Measurements from ENCODE around the gene MAPK12. TPM values are rescaled to one million over a fixed set of nuclear protein-coding genes. Genes with fewer than 3 reads are reported as not detected.
A peak's percentile ranks its signal among the peaks of the same experiment; 100 is the strongest.

Gene MAPK12
- total and polyA plus RNA-seq, 4 donors: 13.2 to 57.6 (median 25.4) TPM

DNA sequence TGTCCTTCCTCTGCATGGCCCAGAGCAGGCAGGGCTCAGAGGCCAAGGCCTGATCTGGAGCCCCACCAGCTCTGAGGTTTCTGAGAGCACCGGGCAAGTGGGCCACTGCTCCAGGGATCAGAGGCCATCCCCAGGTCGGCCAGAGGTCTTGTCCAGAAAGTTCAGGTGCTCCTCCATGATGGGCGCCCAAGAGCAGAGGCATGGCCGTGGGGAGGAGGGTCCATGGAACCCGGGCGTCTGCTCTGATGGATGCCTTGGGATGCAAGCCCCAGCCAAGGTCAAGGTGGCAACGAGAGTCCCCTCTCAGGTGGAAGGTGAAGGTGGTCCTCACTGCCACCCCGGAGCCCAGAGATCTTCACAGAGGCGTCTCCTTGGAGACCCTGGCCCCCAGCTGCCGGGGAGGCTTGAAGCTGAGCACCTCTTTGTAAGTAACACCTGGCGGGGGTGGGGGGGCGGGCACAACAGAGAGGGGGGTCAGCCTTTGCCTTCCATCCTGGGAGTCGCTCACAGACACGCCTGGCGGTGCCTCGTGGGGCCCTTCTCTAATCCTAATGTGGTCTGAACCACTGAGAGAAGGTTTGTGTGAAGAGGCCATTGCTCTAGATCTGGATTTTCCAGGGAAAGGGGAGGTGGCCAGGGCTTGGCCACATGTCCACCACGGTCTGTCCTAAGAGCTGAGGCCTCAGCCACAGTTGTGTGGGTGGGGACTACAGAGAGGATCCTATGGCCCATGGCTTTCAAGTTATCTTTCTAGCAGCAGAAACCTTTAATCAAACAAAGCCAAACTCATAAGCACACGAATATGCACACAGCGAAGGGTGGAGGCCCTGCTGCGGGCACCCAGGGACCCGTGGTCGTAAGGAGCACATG, 8.2 kb downstream of the MAPK12 start:
- Histone ChIP-seq H3K27ac (ENCODE audit: low read depth, low read length) (no peak overlapping the region), H3K36me3 (ENCODE audit: control insufficient read depth, insufficient read depth, low read length) (peaks cover 84% of the 10 kb centered on the region), H3K9me3 (ENCODE audit: control insufficient read depth, insufficient read depth, low read length) (no peaks in the 10 kb centered on the region), H3K27me3 (ENCODE audit: control insufficient read depth, insufficient read depth, low read length) (no peaks in the 10 kb centered on the region), H3K4me3 (ENCODE audit: low read depth, low read length) (no peak overlapping the region), H3K4me1 (ENCODE audit: control insufficient read depth, insufficient read depth, low read length) (peaks cover 36% of the 10 kb centered on the region)
- DNase-seq (ENCODE audit: low read depth in 4 of 6, low spot score in 6 of 6): no peak
- WGBS (ENCODE audit: insufficient coverage): 86% methylated on average over 12 of the region's 22 CpGs

DNA sequence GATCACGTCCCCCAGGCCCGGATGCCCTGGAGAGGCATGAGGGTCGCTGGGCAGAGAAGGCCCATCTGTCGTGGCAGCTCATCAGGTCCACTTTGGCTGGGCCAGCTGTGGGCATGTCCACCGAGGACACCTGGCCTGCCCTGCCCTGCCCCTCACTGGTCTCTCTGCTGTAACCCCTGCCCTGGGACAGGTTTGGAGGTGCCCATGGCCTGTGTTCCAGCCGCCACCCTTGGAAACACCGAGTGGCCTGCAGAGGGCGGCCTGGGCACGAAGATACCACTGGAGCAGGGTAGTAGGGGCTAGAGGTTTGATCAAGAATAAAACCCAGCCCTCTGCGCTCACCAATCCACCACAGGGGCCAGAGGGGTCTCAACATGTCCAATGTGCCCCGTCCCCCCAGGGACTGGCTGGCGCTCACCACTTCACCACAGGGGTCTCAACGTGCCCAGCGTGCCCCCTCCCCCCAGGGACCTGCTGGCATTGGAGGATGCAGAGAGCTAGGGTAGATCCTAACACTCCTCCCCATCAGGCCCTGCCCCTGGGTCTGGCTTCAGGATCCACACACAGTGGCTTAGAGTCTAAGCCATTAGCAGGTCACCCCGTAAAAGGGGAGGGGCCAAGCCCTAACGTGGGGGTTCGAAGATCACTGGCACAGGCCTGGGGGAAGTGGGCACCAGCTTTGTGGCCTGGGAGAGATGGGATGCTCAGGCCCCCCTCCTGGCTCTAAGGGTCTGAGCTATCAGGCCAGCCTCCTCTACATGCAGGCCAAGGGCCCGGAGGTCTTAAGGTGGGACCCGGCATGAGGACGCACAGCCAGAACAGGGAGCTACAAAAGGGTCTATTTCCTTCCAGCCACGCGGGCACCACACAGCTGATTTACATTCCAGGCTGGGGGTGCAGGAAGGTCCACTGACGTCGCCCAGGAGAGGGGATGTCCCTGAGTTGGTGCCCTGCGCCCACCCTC, 9.1 kb downstream of the MAPK12 start:
- Histone ChIP-seq H3K9me3 (ENCODE audit: control insufficient read depth, insufficient read depth, low read length) (no peaks in the 10 kb centered on the region), H3K27me3 (ENCODE audit: control insufficient read depth, insufficient read depth, low read length) (no peaks in the 10 kb centered on the region), H3K36me3 (ENCODE audit: control insufficient read depth, insufficient read depth, low read length) (peaks cover 84% of the 10 kb centered on the region), H3K4me3 (ENCODE audit: low read depth, low read length) (no peak overlapping the region), H3K27ac (ENCODE audit: low read depth, low read length) (peak overlapping the region; percentile 40), H3K4me1 (ENCODE audit: control insufficient read depth, insufficient read depth, low read length) (peaks cover 45% of the 10 kb centered on the region)
- 58% methylated on average over 17 of the region's 25 CpGs for WGBS (ENCODE audit: insufficient coverage)
- DNase-seq (ENCODE audit: low read depth in 4 of 6, low spot score in 6 of 6): peak in 2 of 6 donors; percentile 73 to 75

DNA sequence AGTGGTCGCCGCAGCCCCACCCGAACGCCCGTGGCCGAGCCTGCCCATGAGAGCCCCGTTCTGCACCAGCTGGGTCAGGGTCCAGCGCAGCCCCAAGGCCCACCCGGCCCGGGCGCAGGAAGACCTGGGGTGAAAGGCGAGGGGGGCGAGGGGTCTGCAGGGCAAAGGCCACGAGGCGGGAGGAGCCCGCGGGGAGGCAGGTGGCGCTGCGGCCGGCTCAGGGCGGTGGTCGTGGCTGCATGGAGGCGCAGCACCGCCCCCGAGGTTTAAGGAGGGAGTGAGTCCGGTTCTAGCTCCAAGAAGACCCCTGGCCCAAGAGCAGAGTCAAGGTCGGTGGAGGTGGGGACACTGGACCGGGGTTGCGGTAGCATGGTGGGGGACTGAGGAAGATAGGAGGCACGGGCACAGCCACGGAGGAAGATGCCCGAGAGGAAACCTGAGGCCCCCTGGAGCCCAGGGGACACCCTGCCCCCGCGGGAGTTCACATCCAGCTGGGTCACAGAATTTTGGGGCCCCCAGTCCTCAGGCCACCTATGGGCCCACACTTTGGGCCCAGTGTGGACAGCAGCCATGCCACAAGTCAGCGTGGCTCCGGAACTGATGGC, 9.9 kb downstream of the MAPK12 start:
- peak overlapping the region; percentile 57 for H3K4me3 ChIP-seq (ENCODE audit: low read depth, low read length)
- H3K36me3 ChIP-seq (ENCODE audit: control insufficient read depth, insufficient read depth, low read length): peaks cover 84% of the 10 kb centered on the region
- no peaks in the 10 kb centered on the region for H3K27me3 ChIP-seq (ENCODE audit: control insufficient read depth, insufficient read depth, low read length)
- H3K4me1 ChIP-seq (ENCODE audit: control insufficient read depth, insufficient read depth, low read length): peaks cover 45% of the 10 kb centered on the region
- H3K27ac ChIP-seq (ENCODE audit: low read depth, low read length): peak overlapping the region; percentile 40
- H3K9me3 ChIP-seq (ENCODE audit: control insufficient read depth, insufficient read depth, low read length): no peaks in the 10 kb centered on the region
- no peak for DNase-seq (ENCODE audit: low read depth in 4 of 6, low spot score in 6 of 6)
- WGBS (ENCODE audit: insufficient coverage): 12% methylated on average over 36 of the region's 36 CpGs

DNA sequence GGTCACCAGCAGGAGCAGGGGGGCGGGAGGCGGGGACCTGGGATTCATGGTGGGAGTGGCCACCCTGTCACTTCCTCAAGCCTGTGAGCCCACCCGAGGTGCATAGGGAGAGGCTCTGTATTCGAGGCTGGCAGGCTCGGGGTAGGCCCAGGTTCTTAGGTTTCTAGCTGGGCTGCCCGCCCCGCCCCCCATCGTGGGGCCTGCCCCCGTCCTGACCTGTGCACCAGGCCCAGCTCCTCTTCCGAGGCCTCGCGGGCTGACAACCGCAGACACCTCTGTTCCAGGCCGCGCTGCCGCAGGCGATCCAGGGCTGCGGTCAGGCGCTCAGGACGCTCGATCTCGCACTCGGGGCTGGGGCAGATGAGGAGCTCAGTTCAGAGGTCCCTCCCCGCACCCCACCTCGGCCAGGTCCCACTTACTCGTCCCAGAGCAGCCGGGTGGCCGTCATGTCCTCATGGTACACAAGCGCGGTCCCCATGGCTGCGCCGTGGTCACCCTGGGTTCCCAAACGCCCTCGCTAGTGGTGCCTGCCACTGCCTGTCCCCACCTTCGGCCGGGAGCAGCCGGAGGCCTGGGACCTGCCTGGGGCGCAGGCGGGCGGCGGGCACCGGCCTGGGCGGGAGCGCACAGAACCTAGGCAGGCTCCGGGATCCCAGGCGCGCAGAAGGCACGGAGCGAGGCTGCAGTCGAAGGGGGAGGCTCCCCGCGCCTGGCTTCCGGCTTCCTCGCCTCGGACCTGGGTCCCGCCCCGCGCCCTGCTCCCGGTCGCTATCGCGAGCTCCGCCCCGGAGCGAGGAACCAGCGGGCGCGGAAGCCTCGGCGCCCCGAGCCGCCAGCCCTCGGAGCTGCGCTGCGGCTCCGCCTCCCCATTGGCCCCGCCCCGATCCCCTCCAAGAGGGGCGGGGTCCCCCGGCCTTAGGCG, 10.7 kb downstream of the MAPK12 start, which contains the start of gene HDAC10:
Gene HDAC10, minus strand, starts transcription at position 711 of the 922 bp plus-strand sequence. Its CDS starts 233 bp downstream, at position 478.
- H3K9me3 ChIP-seq (ENCODE audit: control insufficient read depth, insufficient read depth, low read length): no peaks in the 10 kb centered on the region
- 1% methylated on average over 81 of the region's 81 CpGs for WGBS (ENCODE audit: insufficient coverage)
- peak within 1 kb of the TSS; percentile 57 for H3K4me3 ChIP-seq (ENCODE audit: low read depth, low read length)
- H3K27ac ChIP-seq (ENCODE audit: low read depth, low read length): peak within 1 kb of the TSS; percentile 40
- H3K4me1 ChIP-seq (ENCODE audit: control insufficient read depth, insufficient read depth, low read length): peaks cover 48% of the 10 kb centered on the region
- peak in 2 of 6 donors; percentile 86 to 87 for DNase-seq (ENCODE audit: low read depth in 4 of 6, low spot score in 6 of 6)
- no peaks in the 10 kb centered on the region for H3K27me3 ChIP-seq (ENCODE audit: control insufficient read depth, insufficient read depth, low read length)
- H3K36me3 ChIP-seq (ENCODE audit: control insufficient read depth, insufficient read depth, low read length): peaks cover 84% of the 10 kb centered on the region

DNA sequence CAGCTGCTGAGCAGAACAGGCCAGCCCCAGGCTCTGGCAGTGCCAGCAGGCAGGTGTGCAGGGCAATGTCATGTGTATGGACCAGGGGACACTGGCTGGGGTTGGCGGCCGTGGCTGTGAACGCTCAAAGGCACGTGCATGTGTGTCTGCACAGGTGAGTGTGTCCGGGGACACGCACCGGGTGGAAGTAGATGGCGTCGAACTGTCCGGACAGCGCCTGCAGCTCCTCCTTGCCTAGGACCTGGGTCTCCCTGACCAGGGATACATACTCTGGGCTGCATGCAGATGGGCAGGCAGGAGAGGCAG, 11.3 kb downstream of the MAPK12 start:
- 78% methylated on average over 11 of the region's 11 CpGs for WGBS (ENCODE audit: insufficient coverage)
- no peak for DNase-seq (ENCODE audit: low read depth in 4 of 6, low spot score in 6 of 6)
- Histone ChIP-seq H3K4me3 (ENCODE audit: low read depth, low read length) (peak overlapping the region; percentile 57), H3K4me1 (ENCODE audit: control insufficient read depth, insufficient read depth, low read length) (peaks cover 54% of the 10 kb centered on the region), H3K27me3 (ENCODE audit: control insufficient read depth, insufficient read depth, low read length) (no peaks in the 10 kb centered on the region), H3K27ac (ENCODE audit: low read depth, low read length) (no peak overlapping the region), H3K9me3 (ENCODE audit: control insufficient read depth, insufficient read depth, low read length) (no peaks in the 10 kb centered on the region), H3K36me3 (ENCODE audit: control insufficient read depth, insufficient read depth, low read length) (peaks cover 84% of the 10 kb centered on the region)

DNA sequence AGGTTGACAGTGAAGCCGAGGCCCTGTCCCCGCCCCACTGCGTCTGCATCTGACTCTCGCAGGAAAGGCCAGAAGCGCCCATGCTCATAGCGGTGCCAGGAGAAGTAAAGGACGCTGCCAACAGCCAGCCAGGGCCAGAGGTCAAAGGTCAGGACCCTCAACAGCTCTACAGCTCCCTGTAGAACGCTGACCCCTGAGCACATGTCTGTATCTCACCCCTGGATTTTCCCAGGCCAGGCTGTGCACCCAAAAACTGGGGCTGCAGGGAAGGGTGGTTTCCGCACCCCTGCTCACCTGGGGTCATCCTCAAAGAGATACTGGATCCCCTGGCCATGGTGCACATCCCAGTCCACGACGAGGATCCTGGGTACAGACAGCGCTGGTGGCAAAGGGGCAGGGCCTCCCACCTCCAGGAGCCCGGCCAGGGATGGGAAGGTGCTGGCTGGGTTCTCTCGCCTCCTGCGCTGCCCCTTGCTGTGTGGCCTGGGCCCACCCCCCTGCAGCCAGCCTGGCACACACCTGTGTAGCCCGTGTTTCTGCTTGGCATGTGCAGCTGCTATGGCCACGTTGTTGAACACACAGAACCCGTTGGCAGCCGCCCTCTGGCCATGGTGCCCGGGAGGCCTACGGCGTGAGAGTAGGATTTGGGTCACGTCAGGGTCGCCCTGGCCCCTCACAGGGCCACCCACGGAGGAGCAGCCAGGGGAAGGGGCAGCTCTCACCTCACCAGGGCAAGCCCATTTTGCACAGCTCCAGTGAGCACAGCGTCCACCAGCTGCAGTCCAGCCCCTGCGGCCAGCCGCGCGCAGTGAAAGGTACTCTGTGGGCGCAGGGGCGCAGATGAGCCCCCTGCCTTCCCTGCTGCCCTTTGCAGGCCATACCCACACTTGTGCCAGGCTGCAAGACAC, 11.9 kb downstream of the MAPK12 start:
- peaks cover 54% of the 10 kb centered on the region for H3K4me1 ChIP-seq (ENCODE audit: control insufficient read depth, insufficient read depth, low read length)

DNA sequence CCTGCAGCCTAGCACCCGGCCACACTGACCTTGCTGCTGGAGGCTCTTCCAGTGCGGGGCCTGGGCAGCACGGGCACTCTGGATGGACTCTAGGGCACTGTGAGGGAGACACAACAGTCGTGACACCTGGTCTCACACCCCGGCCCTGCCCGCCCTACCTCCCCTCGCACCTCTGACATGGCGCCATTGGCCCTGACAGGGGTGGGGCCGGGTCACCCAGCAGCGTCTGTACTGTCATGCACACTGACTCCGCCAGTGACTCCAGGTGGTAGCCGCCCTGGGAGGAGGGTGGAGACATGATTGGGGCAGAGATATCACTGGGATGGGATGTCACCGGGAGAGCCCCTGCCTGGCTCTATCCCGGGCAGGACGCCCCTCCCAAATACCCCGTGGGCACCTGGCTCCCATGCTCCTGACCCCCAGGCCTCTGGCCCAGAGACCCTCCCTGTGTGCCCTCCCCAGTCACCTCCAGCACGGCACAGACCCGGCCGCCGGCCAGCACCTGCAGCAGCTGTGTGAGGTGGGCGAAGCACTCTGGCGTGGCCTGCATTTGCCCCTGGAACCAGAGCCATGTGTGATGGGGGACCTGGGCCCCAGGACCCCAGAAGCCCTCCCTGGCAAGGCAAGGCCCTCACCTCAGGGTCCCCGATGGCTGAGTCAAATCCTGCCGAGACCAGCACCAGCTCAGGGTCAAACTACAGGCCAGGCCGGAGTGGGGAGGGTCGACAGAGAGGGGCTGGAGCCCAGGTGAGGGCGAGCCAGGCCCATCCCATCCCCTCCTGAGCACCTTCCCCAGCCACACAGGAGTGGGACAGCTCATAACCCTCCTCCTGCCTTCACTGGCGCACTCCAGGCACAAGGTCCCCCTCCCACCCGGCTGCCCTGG, 13.0 kb downstream of the MAPK12 start:
- H3K27ac ChIP-seq (ENCODE audit: low read depth, low read length): no peak overlapping the region
- no peaks in the 10 kb centered on the region for H3K9me3 ChIP-seq (ENCODE audit: control insufficient read depth, insufficient read depth, low read length)
- no peak for DNase-seq (ENCODE audit: low read depth in 4 of 6, low spot score in 6 of 6)
- H3K36me3 ChIP-seq (ENCODE audit: control insufficient read depth, insufficient read depth, low read length): peaks cover 66% of the 10 kb centered on the region
- WGBS (ENCODE audit: insufficient coverage): 90% methylated on average over 28 of the region's 29 CpGs
- H3K4me3 ChIP-seq (ENCODE audit: low read depth, low read length): no peak overlapping the region
- peaks cover 63% of the 10 kb centered on the region for H3K4me1 ChIP-seq (ENCODE audit: control insufficient read depth, insufficient read depth, low read length)
- no peaks in the 10 kb centered on the region for H3K27me3 ChIP-seq (ENCODE audit: control insufficient read depth, insufficient read depth, low read length)

More for the DNA sequence above, 11.9 kb downstream of the MAPK12 start:
- H3K27ac ChIP-seq (ENCODE audit: low read depth, low read length): no peak overlapping the region
- H3K36me3 ChIP-seq (ENCODE audit: control insufficient read depth, insufficient read depth, low read length): peaks cover 78% of the 10 kb centered on the region
- H3K4me3 ChIP-seq (ENCODE audit: low read depth, low read length): no peak overlapping the region
- no peaks in the 10 kb centered on the region for H3K9me3 ChIP-seq (ENCODE audit: control insufficient read depth, insufficient read depth, low read length)
- no peak for DNase-seq (ENCODE audit: low read depth in 4 of 6, low spot score in 6 of 6)
- WGBS (ENCODE audit: insufficient coverage): 87% methylated on average over 32 of the region's 32 CpGs
- H3K27me3 ChIP-seq (ENCODE audit: control insufficient read depth, insufficient read depth, low read length): no peaks in the 10 kb centered on the region
